H1 (cell line): ENCODE measurements around the gene FAM13C. TPM values are rescaled to one million over a fixed set of nuclear protein-coding genes. Genes with fewer than 3 reads are reported as not detected.

Experiments used
- CTCF ChIA-PET: fragments of 300-600 bp; sonication (Branson Sonifier 250); formaldehyde crosslinking; loops from one replicate; lab custom pipeline; 2021; ENCODE audit not compliant: partially characterized antibody; lab: Charles Lee
- POLR2A ChIA-PET: fragments of 300-600 bp; sonication (Branson Sonifier 250); formaldehyde crosslinking; loops from one replicate; lab custom pipeline; 2021; ENCODE audit warnings: inconsistent platforms; ENCODE audit not compliant: partially characterized antibody; lab: Charles Lee
- DNase-seq, 2 experiments: peaks; one replicate each; pipeline versions ENCODE4 v3.0.0 to v3.0.0-alpha.2; 2010 to 2022; ENCODE audit warnings: low spot score in 2 of 2, low read depth in 1 of 2, mixed read lengths in 1 of 2
- FAIRE-seq: peaks from 2 replicates; lab custom pipeline; 2011; peaks lifted over from hg19 to GRCh38; lab: Jason Lieb, UNC
- H2AFZ ChIP-seq: 2 replicates; pipeline ENCODE4 v1.8.1; 2012; ENCODE audit warnings: low read length, inconsistent platforms
- H2AK5ac ChIP-seq: 2 replicates; pipeline ENCODE4 v1.6.1; 2013; ENCODE audit warnings: low read depth, low read length
- H2BK120ac ChIP-seq: replicated peaks from 2 replicates; pipeline ENCODE3; 2013; ENCODE audit warnings: low read depth, low read length, inconsistent platforms
- H2BK12ac ChIP-seq: 2 replicates; pipeline ENCODE4 v1.6.1; 2013; ENCODE audit warnings: low read depth, low read length
- H2BK15ac ChIP-seq: 2 replicates; pipeline ENCODE4 v1.6.1; 2013; ENCODE audit warnings: low read length
- H2BK20ac ChIP-seq: 2 replicates; pipeline ENCODE4 v1.6.1; 2013; ENCODE audit warnings: low read length
- H2BK5ac ChIP-seq: 2 replicates; pipeline ENCODE4 v1.6.1; 2013; ENCODE audit warnings: low read depth, low read length
- H3K14ac ChIP-seq: 2 replicates; pipeline ENCODE4 v1.6.1; 2013; ENCODE audit warnings: inconsistent platforms; ENCODE audit not compliant: insufficient read length
- H3K18ac ChIP-seq: 2 replicates; pipeline ENCODE4 v1.6.1; 2013; ENCODE audit warnings: low read length; ENCODE audit errors: extremely low read depth
- H3K23ac ChIP-seq: 2 replicates; pipeline ENCODE4 v1.6.1; 2013; ENCODE audit warnings: inconsistent platforms; ENCODE audit not compliant: insufficient read length
- H3K23me2 ChIP-seq: 2 replicates; pipeline ENCODE4 v1.6.1; 2013; ENCODE audit warnings: low read depth, low read length
- H3K27ac ChIP-seq: 2 replicates; pipeline ENCODE4 v1.6.1; 2011; ENCODE audit warnings: low read depth, low read length, inconsistent platforms
- H3K27me3 ChIP-seq, 4 experiments: replicated peaks in 1 of 4; 1 replicate in 1 of 4; 2 replicates in 3 of 4; pipeline versions ENCODE4 v1.6.1 to v1.8.1; 2011 to 2013; ENCODE audit warnings: low read length in 3 of 4, mild to moderate bottlenecking in 3 of 4, inconsistent platforms in 2 of 4, mixed read lengths in 2 of 4, moderate library complexity in 1 of 4; ENCODE audit not compliant: control insufficient read depth in 3 of 4, insufficient read depth in 3 of 4; ENCODE audit errors: extremely low read depth in 1 of 4
- H3K36me3 ChIP-seq, 4 experiments: 2 replicates each; pipeline versions ENCODE4 v1.6.1 to v1.8.1; 2011 to 2013; ENCODE audit warnings: mild to moderate bottlenecking in 4 of 4, low read length in 3 of 4, moderate library complexity in 2 of 4, control low read depth in 1 of 4, inconsistent platforms in 1 of 4; ENCODE audit not compliant: insufficient read depth in 4 of 4, control insufficient read depth in 2 of 4
- H3K4ac ChIP-seq: replicated peaks from 2 replicates; pipeline ENCODE3; 2013; ENCODE audit warnings: low read length, low read depth, mixed read lengths, inconsistent platforms; ENCODE audit not compliant: insufficient read length
- H3K4me1 ChIP-seq, 4 experiments: replicated peaks in 1 of 4; 1 replicate in 1 of 4; 2 replicates in 3 of 4; pipeline versions ENCODE4 v1.6.1 to v1.8.1; 2011 to 2013; ENCODE audit warnings: low read length in 3 of 4, inconsistent platforms in 2 of 4, mixed read lengths in 1 of 4; ENCODE audit not compliant: insufficient read depth in 4 of 4, control insufficient read depth in 3 of 4
- H3K4me2 ChIP-seq, 2 experiments: 2 replicates each; pipeline versions ENCODE4 v1.6.1 to v1.8.1; 2011 to 2013; ENCODE audit warnings: low read depth in 2 of 2, low read length in 2 of 2, control low read depth in 1 of 2, inconsistent platforms in 1 of 2, mild to moderate bottlenecking in 1 of 2; ENCODE audit not compliant: insufficient read depth in 1 of 2
- H3K4me3 ChIP-seq, 4 experiments: fragments of 200-600, 300-600 bp in 1 of 4; sonication (generic), shearing (Covaris generic), sonication (Bioruptor Twin) in 1 of 4; 2 replicates each; pipeline versions ENCODE4 v1.5.1 to v1.8.1; 2011 to 2016; ENCODE audit warnings: low read length in 4 of 4, low read depth in 3 of 4, control low read depth in 2 of 4, inconsistent platforms in 2 of 4, mild to moderate bottlenecking in 2 of 4, mixed read lengths in 1 of 4, moderate library complexity in 1 of 4; ENCODE audit not compliant: insufficient read depth in 2 of 4; ENCODE audit errors: extremely low read depth in 1 of 4
- H3K56ac ChIP-seq: replicated peaks from 2 replicates; pipeline ENCODE3; 2013; ENCODE audit warnings: low read depth, mild to moderate bottlenecking, mixed read lengths, low read length, inconsistent platforms; ENCODE audit not compliant: insufficient read length
- H3K79me1 ChIP-seq: 2 replicates; pipeline ENCODE4 v1.6.1; 2013; ENCODE audit warnings: low read depth, low read length, control low read depth
- H3K79me2 ChIP-seq, 2 experiments: 2 replicates each; pipeline versions ENCODE4 v1.6.1 to v1.8.1; 2012 to 2013; ENCODE audit warnings: low read length in 2 of 2, mild to moderate bottlenecking in 2 of 2, inconsistent platforms in 1 of 2; ENCODE audit not compliant: insufficient read depth in 2 of 2, control insufficient read depth in 1 of 2
- H3K9ac ChIP-seq, 4 experiments: replicated peaks in 1 of 4; 1 replicate in 1 of 4; 2 replicates in 3 of 4; pipeline versions ENCODE4 v1.6.1 to v1.8.1; 2011 to 2013; ENCODE audit warnings: low read depth in 3 of 4, low read length in 3 of 4, control low read depth in 2 of 4, mild to moderate bottlenecking in 2 of 4, moderate library complexity in 2 of 4, inconsistent platforms in 1 of 4; ENCODE audit errors: extremely low read depth in 1 of 4
- H3K9me3 ChIP-seq, 2 experiments: 2 replicates each; pipeline versions ENCODE4 v1.6.1 to v1.8.1; 2012 to 2013; ENCODE audit warnings: mild to moderate bottlenecking in 2 of 2, moderate library complexity in 2 of 2, control low read depth in 1 of 2, inconsistent platforms in 1 of 2, low read depth in 1 of 2, low read length in 1 of 2, mixed read lengths in 1 of 2; ENCODE audit not compliant: insufficient read depth in 2 of 2
- H4K20me1 ChIP-seq, 2 experiments: replicated peaks in 1 of 2; 2 replicates each; pipeline versions ENCODE3 to v1.8.1; 2011 to 2013; ENCODE audit warnings: inconsistent platforms in 2 of 2, low read length in 2 of 2, mild to moderate bottlenecking in 1 of 2; ENCODE audit not compliant: insufficient read depth in 2 of 2, control insufficient read depth in 1 of 2
- H4K5ac ChIP-seq: 2 replicates; pipeline ENCODE4 v1.6.1; 2013; ENCODE audit warnings: low read length, low read depth, mixed read lengths, inconsistent platforms; ENCODE audit not compliant: insufficient read length
- H4K8ac ChIP-seq: 2 replicates; pipeline ENCODE4 v1.8.0; 2013; ENCODE audit warnings: mild to moderate bottlenecking, moderate library complexity, low read length, inconsistent platforms; ENCODE audit not compliant: insufficient read depth; ENCODE audit errors: extremely low read depth
- H4K91ac ChIP-seq: replicated peaks from 2 replicates; pipeline ENCODE3; 2013; ENCODE audit warnings: low read length, mixed read lengths, inconsistent platforms; ENCODE audit not compliant: insufficient read length
- BRCA1 ChIP-seq: IDR thresholded peaks from 2 replicates; pipeline ENCODE4 v1.6.1; 2012; ENCODE audit warnings: low read depth, low read length, improper control_type of control experiment
- CBX5 ChIP-seq: fragments of 300-800, 300-1000 bp; sonication (generic); IDR thresholded peaks from 2 replicates; pipeline ENCODE4 v1.7.1; 2016; ENCODE audit warnings: antibody characterized with exemption, low read length, low read depth
- KDM4A ChIP-seq: IDR thresholded peaks from one replicate; pipeline ENCODE4 v1.7.1; 2012; ENCODE audit warnings: low read depth, mild to moderate bottlenecking, moderate library complexity, low read length, inconsistent platforms; ENCODE audit not compliant: severe bottlenecking
- POLR2AphosphoS5 ChIP-seq: IDR thresholded peaks from 2 replicates; pipeline ENCODE4 v1.6.1; 2011; ENCODE audit warnings: low read depth, low read length
- TAF7 ChIP-seq: optimal IDR thresholded peaks from 2 replicates; pipeline ENCODE3; 2011; ENCODE audit warnings: low read depth, mild to moderate bottlenecking, inconsistent platforms, low read length, moderate library complexity, borderline replicate concordance
- WGBS, 2 experiments: shearing (Covaris generic) in 1 of 2; methylation state at CpG; one replicate each; pipeline versions ENCODE4 v1.1.6 to v1.1.7; 2013 to 2015; ENCODE audit warnings: low lambda C conversion rate in 2 of 2, mixed read lengths in 2 of 2, inconsistent platforms in 1 of 2, low coverage in 1 of 2, missing lambda C conversion rate in 1 of 2; ENCODE audit not compliant: insufficient replicate concordance in 2 of 2, insufficient coverage in 1 of 2, insufficient read length in 1 of 2; ENCODE audit errors: extremely low coverage in 1 of 2, missing lambda C conversion rate in 1 of 2; 5-methylcytosine and 5-hydroxymethylcytosine counted together
- polyA plus RNA-seq, 7 experiments: library from polyadenylated mRNA; depleted of rRNA in 3 of 7; stranded (reverse) in 5 of 7; unstranded in 2 of 7; fragments of >200 nt in 5 of 7; fragments of 200-250 nt in 2 of 7; gene quantifications; 1 replicate in 5 of 7; 2 replicates in 1 of 7; 4 replicates in 1 of 7; pipeline versions ENCODE4 v1.2.1 to v1.2.3, GENCODE V29; 2011 to 2013; ENCODE audit warnings: missing spikeins in 2 of 7, mixed read lengths in 2 of 7
- total RNA-seq: library from RNA; stranded (reverse); fragmentation: NEBNext Ultra II Directional; extraction: Animal tissue kit (Norgen Biotek cat#: 25700); gene quantifications from 2 replicates; pipeline ENCODE4 v1.2.1, GENCODE V29; 2021

Gene FAM13C
- total and polyA plus RNA-seq, 2 of the 8 experiments (the other 6 are each of a cell fraction or from before 2014, with no cell fraction given) = 0.56 to 0.62 TPM

DNA sequence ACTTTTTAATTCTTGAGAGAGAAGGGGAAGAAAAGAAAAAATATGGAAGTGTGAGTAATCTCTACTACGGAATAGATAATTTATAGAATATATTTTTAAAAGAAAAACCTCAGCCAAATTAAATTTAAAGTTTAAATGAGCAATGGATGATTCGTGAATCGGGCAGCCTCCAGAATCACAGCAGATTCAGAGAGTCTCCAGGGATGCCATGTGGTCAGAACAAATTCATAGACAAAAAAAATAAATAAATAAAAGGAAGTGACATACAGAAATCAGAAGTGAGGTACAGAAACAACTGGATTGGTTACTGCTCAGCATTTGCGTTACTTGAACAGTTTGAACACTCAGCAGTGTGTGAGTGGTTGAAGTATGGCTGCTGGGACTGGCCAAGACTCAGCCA lies 132.9 kb downstream of the FAM13C start:
- Histone ChIP-seq H3K14ac (no peak overlapping the region), H2BK5ac (no peak overlapping the region), H3K27me3 (no peaks in the 10 kb centered on the region), H3K36me3 (no peaks in the 10 kb centered on the region), H3K4me2 (no peak overlapping the region), H3K27ac (no peak overlapping the region), H3K79me1 (no peaks in the 10 kb centered on the region), H3K79me2 (no peaks in the 10 kb centered on the region), H3K56ac (no peak overlapping the region), H3K23ac (no peak overlapping the region), H3K4me3 (no peak overlapping the region), H4K5ac (no peak overlapping the region), H3K18ac (no peak overlapping the region), H2AFZ (no peak overlapping the region), H2BK20ac (no peak overlapping the region), H3K9ac (no peak overlapping the region), H2BK12ac (no peak overlapping the region), H4K20me1 (no peaks in the 10 kb centered on the region), H3K4me1 (no peaks in the 10 kb centered on the region), H4K8ac (no peak overlapping the region), H2BK15ac (no peak overlapping the region), H2AK5ac (no peak overlapping the region), H2BK120ac (no peak overlapping the region), H3K9me3 (no peaks in the 10 kb centered on the region), H3K4ac (no peak overlapping the region), H4K91ac (no peak overlapping the region), H3K23me2 (no peaks in the 10 kb centered on the region)
- ChIA-PET POLR2A (no interaction called here), CTCF (interaction anchor here (1.1 to 2.1 kb wide), 3 partner anchors 10 to 392 kb away, joined by 3 to 7 read pairs (median 4); no protein-coding TSS in a partner anchor)
- DNase-seq (no peak), FAIRE-seq (no peak)
- WGBS, 2 experiments = 86% methylated on average over 4 of the region's 4 CpGs; no CpG with 5 or more reads in 1 of the 2 experiments
- TF ChIP-seq CBX5 = no peak
- no peak for TF ChIP-seq POLR2AphosphoS5
- TF ChIP-seq KDM4A = no peak
- TF ChIP-seq BRCA1 = no peak
- no peak for TF ChIP-seq TAF7
